ENCODE data around the gene CCDC124. TPM values are rescaled to one million over a fixed set of nuclear protein-coding genes. Genes with fewer than 3 reads are reported as not detected.

The CCDC124 gene
- total and polyA plus RNA-seq, 10 of the 15 experiments (the other 5 are each of a cell fraction or from before 2014, with no cell fraction given): 3.7 to 184 (median 51.8) TPM

DNA sequence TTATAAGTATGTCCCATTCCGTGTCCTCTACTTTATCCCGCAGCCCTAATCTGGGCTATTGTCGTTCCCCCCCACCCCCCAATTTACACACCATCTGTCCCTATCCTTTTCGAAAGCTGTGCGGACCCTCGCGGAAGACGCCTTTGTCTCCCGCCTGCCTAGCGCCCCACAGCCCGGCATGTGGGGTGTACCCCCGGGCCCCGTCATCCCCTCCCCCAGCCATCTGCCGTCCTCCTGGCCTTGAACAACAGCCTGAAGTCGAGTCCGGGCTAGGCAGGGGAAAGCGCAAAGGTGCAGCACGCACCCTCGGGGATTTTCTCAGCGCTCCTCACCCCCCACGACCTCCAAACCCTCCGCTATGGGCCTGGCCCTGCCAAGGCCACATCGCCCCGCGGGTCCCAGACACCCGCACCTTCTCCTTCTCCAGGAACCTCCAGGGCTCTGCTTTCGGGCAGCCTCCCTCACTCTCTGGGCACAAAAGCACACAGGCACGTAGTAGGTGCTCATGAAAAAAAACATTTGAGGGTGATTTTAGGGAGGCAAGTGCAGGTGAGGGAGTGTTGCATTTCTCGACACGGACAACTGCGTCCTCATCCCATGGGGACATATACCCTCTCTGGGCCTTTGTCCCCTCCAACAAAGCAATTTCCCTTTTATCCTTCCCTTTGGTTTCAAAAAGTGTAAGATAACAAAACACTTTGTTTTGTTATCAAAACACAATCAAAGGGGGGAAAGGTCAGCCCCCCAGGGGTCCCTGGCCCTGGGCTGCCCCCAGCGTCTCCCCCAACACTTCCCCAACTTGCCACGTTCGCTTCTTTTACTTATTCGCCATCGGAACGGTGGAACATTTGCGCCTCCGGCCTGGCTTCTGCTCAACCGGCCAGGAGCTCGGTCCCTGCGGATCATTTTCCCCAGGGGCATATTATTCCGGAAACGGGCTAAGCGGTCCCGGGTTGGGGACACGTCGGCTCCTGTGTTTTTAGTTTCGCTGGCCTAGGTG is 16.4 kb downstream of the CCDC124 start:
- H2AFZ ChIP-seq (ENCODE audit: control insufficient read depth, low read depth, low read length): no peak overlapping the region; the same call in 1 of the 2 replicates
- H3K4me3 ChIP-seq: peak overlapping the region; percentile 74; the same call in 1 of the 2 replicates
- peaks cover 45% of the 10 kb centered on the region for H3K4me1 ChIP-seq (ENCODE audit: control insufficient read depth, insufficient read depth, low read length)
- in situ Hi-C loops (cut with MboI) (loop anchor here (10.0 kb wide), 1 partner anchor 46 kb away; no protein-coding TSS in a partner anchor), intact Hi-C loops (cut with micrococcal nuclease; ENCODE audit: unreplicated experiment) (loop anchor here (5.0 kb wide), 1 partner anchor 223 kb away; the partner anchor contains the start of gene IFI30)
- FAIRE-seq (no peak), ATAC-seq (no peak), DNase-seq (ENCODE audit: low read depth, low spot score) (no peak)
- no peak overlapping the region for H3K27ac ChIP-seq (ENCODE audit: control insufficient read depth, insufficient read depth)
- no peaks in the 10 kb centered on the region for H3K79me2 ChIP-seq (ENCODE audit: control insufficient read depth, insufficient read depth, low read length)
- no peaks in the 10 kb centered on the region for H3K9me3 ChIP-seq (replicated peaks; ENCODE audit: control insufficient read depth, insufficient read depth, low read length)
- no peak for TF ChIP-seq BHLHE40 (IDR thresholded peaks at IDR 0.05; ENCODE audit: borderline replicate concordance in 1 of 2, low read depth in 2 of 2, low read length in 1 of 2)
- no peak for TF ChIP-seq WRNIP1 (IDR thresholded peaks at IDR 0.05; ENCODE audit: borderline replicate concordance, low read depth, low read length)
- 0 out of 2 replicates have a peak, but pooled peaks have one; percentile 37 for TF ChIP-seq NBN (IDR thresholded peaks at IDR 0.05)
- no peak for TF ChIP-seq ASH2L (IDR thresholded peaks at IDR 0.05; ENCODE audit: borderline replicate concordance, low read depth)
- TF ChIP-seq DPF2 (IDR thresholded peaks at IDR 0.05): peak; percentile 79
- TF ChIP-seq, protein P1, sequence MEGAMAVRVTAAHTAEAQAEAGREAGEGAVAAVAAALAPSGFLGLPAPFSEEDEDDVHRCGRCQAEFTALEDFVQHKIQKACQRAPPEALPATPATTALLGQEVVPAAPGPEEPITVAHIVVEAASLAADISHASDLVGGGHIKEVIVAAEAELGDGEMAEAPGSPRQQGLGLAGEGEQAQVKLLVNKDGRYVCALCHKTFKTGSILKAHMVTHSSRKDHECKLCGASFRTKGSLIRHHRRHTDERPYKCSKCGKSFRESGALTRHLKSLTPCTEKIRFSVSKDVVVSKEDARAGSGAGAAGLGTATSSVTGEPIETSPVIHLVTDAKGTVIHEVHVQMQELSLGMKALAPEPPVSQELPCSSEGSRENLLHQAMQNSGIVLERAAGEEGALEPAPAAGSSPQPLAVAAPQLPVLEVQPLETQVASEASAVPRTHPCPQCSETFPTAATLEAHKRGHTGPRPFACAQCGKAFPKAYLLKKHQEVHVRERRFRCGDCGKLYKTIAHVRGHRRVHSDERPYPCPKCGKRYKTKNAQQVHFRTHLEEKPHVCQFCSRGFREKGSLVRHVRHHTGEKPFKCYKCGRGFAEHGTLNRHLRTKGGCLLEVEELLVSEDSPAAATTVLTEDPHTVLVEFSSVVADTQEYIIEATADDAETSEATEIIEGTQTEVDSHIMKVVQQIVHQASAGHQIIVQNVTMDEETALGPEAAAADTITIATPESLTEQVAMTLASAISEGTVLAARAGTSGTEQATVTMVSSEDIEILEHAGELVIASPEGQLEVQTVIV (IDR thresholded peaks at IDR 0.05; ENCODE audit: borderline replicate concordance, partially characterized antibody): no peak
- 0 out of 2 replicates have a peak, but pooled peaks have one; percentile 17 for TF ChIP-seq CHD2 (IDR thresholded peaks at IDR 0.05; ENCODE audit: borderline replicate concordance, low read depth, low read length)
- TF ChIP-seq, protein P2, sequence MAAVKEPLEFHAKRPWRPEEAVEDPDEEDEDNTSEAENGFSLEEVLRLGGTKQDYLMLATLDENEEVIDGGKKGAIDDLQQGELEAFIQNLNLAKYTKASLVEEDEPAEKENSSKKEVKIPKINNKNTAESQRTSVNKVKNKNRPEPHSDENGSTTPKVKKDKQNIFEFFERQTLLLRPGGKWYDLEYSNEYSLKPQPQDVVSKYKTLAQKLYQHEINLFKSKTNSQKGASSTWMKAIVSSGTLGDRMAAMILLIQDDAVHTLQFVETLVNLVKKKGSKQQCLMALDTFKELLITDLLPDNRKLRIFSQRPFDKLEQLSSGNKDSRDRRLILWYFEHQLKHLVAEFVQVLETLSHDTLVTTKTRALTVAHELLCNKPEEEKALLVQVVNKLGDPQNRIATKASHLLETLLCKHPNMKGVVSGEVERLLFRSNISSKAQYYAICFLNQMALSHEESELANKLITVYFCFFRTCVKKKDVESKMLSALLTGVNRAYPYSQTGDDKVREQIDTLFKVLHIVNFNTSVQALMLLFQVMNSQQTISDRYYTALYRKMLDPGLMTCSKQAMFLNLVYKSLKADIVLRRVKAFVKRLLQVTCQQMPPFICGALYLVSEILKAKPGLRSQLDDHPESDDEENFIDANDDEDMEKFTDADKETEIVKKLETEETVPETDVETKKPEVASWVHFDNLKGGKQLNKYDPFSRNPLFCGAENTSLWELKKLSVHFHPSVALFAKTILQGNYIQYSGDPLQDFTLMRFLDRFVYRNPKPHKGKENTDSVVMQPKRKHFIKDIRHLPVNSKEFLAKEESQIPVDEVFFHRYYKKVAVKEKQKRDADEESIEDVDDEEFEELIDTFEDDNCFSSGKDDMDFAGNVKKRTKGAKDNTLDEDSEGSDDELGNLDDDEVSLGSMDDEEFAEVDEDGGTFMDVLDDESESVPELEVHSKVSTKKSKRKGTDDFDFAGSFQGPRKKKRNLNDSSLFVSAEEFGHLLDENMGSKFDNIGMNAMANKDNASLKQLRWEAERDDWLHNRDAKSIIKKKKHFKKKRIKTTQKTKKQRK (IDR thresholded peaks at IDR 0.05; ENCODE audit: low read depth, low read length): no peak
- TF ChIP-seq ZSCAN29 (IDR thresholded peaks at IDR 0.05): no peak
- no peak for TF ChIP-seq EZH2 (IDR thresholded peaks at IDR 0.05; ENCODE audit: borderline replicate concordance, control insufficient read depth, low read depth, low read length)
- ChIA-PET CTCF (interaction anchor here (0.6 to 3.5 kb wide), 4 partner anchors 11 to 786 kb away, joined by 3 to 16 read pairs (median 4); no protein-coding TSS in a partner anchor), SMC1A (ENCODE audit: uncharacterized antibody, unreplicated experiment) (no interaction called here), POLR2A (interaction anchor here (0.6 to 0.8 kb wide), 2 partner anchors 51 to 251 kb away, joined by 3 read pairs; no protein-coding TSS in a partner anchor), RAD21 (ENCODE audit: unreplicated experiment) (interaction anchor here (0.6 to 3.6 kb wide), 3 partner anchors 16 to 47 kb away, joined by 4 to 23 read pairs (median 4); partner anchors contain the start of gene CCDC124)
- H3K9ac ChIP-seq (ENCODE audit: control insufficient read depth, insufficient read depth, low read length): no peak overlapping the region
- no peaks in the 10 kb centered on the region for H4K20me1 ChIP-seq (ENCODE audit: control insufficient read depth, insufficient read depth)
- H3K36me3 ChIP-seq (ENCODE audit: control insufficient read depth in 2 of 2, insufficient read depth in 2 of 2, low read length in 1 of 2): no peaks in the 10 kb centered on the region
- peak overlapping the region; percentile 31 for H3K4me2 ChIP-seq (ENCODE audit: control insufficient read depth, insufficient read depth)
- WGBS (ENCODE audit: insufficient coverage, insufficient replicate concordance, low lambda C conversion rate, missing lambda C conversion rate): 25% methylated on average over 40 of the region's 49 CpGs
- peaks cover 10 to 11% of the 10 kb centered on the region in 2 experiments for H3K27me3 ChIP-seq (replicated peaks in 1 of 2; ENCODE audit: control insufficient read depth in 2 of 2, insufficient read depth in 2 of 2, low read length in 1 of 2)
- no TSS peak for BruUV-seq (replicated peaks)
